ENCODE measurements around the gene NOXO1. TPM values are rescaled to one million over a fixed set of nuclear protein-coding genes. Genes with fewer than 3 reads are reported as not detected.
A peak's percentile ranks its signal among the peaks of the same experiment; 100 is the strongest.

Gene NOXO1
- total RNA-seq, 1 experiment from 2014 or later: 1.2 TPM

DNA sequence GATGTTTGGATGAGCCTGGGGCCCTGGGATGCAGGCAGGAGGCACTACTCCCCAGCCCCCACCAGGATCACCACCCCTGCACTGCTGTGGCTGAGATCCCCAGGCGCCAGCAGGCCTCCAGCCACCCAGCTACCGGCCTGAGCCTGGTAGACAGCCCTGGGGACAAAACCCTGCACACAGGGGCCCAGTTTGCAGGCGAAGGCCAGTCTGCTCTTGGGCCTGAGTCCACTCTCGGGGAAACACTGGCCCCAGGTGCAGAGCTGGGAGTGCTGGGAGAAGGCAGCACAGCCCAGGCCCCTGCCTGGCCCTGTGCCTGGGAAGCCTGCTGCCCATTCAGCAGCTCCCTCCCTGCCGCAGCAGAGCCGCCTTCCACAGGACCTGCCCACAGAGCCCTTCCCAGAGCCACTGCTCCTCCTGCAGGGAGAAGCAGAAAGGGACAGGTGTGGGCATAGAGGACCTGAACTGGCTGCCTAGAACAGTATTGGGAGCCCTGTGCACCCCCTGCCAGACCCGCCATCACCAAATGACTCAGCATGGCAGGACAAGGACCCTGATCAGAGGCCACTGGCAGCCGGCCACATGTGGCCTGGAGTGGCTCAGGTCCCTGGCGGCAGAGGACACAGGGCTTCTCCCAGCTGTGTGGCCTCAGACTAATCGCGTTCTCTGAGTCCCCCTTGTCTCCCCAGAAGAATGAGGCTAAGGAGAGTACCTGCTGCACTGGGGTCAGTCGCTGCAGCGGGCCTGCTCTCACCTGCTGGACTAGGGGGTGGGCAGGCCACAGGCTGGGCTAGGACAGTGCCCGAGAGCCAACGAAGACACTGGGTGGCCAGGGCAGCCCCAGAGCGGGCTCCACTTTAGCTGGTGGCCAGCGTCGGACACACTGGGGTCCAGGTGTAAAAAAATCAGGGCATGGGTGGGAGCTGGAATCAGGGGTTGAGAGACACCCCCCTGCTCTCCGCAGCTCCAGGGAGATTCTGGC, 48.9 kb downstream of the NOXO1 start:
- CTCF ChIA-PET: no interaction called here
- no peaks in the 10 kb centered on the region for H3K27me3 ChIP-seq (replicated peaks; ENCODE audit: insufficient read depth, low read depth, low read length, poor library complexity)
- no TSS peak for BruUV-seq (replicated peaks)

GRCh38 chr16:1930338-1930720, 50.9 kb downstream of the NOXO1 start:
- TF ChIP-seq CTCF (conservative IDR thresholded peaks at IDR 0.05; ENCODE audit: low read depth, low read length) (no peak), EZH2 (IDR thresholded peaks at IDR 0.05; ENCODE audit: borderline replicate concordance, low read depth, low read length, poor library complexity, severe bottlenecking) (no peak)
- Histone ChIP-seq H3K27me3 (replicated peaks; ENCODE audit: insufficient read depth, low read depth, low read length, poor library complexity) (no peaks in the 10 kb centered on the region), H3K4me1 (ENCODE audit: insufficient read depth, low read length, poor library complexity, severe bottlenecking) (peaks cover 5% of the 10 kb centered on the region), H3K9me3 (ENCODE audit: low read depth, low read length, poor library complexity, severe bottlenecking) (no peaks in the 10 kb centered on the region), H3K4me3 (ENCODE audit: low read depth, low read length, poor library complexity, severe bottlenecking) (no peak overlapping the region), H3K27ac (ENCODE audit: low read depth, low read length, poor library complexity, severe bottlenecking) (no peak overlapping the region), H3K36me3 (ENCODE audit: insufficient read depth, low read length, poor library complexity, severe bottlenecking) (no peaks in the 10 kb centered on the region)
- CTCF ChIA-PET: no interaction called here
- no TSS peak for BruUV-seq (replicated peaks)
- intact Hi-C loops (cut with micrococcal nuclease; ENCODE audit: unreplicated experiment): no loop called here
- no peak for DNase-seq (ENCODE audit: low spot score)
- POLR2A ChIA-PET (ENCODE audit: low non-redundant PET): no interaction called here

More for the DNA sequence above, 48.9 kb downstream of the NOXO1 start:
- H3K4me1 ChIP-seq (ENCODE audit: insufficient read depth, low read length, poor library complexity, severe bottlenecking): peaks cover 5% of the 10 kb centered on the region
- no peak overlapping the region for H3K4me3 ChIP-seq (ENCODE audit: low read depth, low read length, poor library complexity, severe bottlenecking)
- intact Hi-C loops (cut with micrococcal nuclease; ENCODE audit: unreplicated experiment): no loop called here
- H3K27ac ChIP-seq (ENCODE audit: low read depth, low read length, poor library complexity, severe bottlenecking): no peak overlapping the region
- H3K9me3 ChIP-seq (ENCODE audit: low read depth, low read length, poor library complexity, severe bottlenecking): no peaks in the 10 kb centered on the region
- POLR2A ChIA-PET (ENCODE audit: low non-redundant PET): no interaction called here
- TF ChIP-seq EZH2 (IDR thresholded peaks at IDR 0.05; ENCODE audit: borderline replicate concordance, low read depth, low read length, poor library complexity, severe bottlenecking) (no peak), CTCF (conservative IDR thresholded peaks at IDR 0.05; ENCODE audit: low read depth, low read length) (no peak; the same call in 1 of the 2 replicates)
- no peak for DNase-seq (ENCODE audit: low spot score)
- H3K36me3 ChIP-seq (ENCODE audit: insufficient read depth, low read length, poor library complexity, severe bottlenecking): no peaks in the 10 kb centered on the region

DNA sequence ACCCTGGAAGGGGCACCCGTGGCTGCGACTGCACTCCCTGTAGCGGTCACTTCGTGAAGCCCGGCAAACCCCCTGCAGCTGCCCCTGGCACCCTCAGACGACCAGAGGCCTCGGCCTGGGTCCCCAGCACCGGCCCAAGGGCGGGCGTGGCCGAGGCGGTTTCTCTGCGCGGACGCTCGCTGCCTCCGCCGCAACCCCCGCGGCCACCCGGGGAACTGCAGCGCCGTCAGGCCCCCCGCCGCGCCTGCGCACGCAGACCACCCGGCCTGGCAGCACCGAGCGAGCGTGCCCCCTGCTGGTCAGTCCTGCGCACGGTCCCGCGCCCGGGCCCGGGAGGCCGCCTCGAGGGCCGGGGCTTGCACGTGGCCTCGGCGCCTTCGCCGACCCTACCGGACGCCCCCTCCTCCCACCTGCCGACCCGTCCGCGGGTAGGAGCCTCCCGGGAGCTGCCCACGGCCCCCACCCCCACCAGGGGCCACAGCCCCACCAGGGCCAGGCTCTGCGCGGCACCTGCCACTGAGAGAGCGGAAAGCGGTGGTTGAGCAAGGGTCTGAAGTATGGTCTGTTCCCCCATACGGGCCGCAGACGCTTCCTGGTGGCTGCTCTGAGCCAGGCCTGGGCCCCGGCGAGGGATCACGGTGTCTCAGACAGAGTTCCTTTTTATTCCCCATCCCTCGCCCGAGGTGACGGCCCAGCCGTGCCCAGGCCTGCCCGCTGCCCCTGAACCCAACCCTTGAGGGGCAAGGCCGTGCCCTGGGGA, 51.5 kb downstream of the NOXO1 start:
- ChIA-PET CTCF (interaction anchor here (0.5 kb wide), 1 partner anchor 615 kb away, joined by 8 read pairs; no protein-coding TSS in a partner anchor), POLR2A (ENCODE audit: low non-redundant PET) (no interaction called here)
- no TSS peak for BruUV-seq (replicated peaks)
- H3K9me3 ChIP-seq (ENCODE audit: low read depth, low read length, poor library complexity, severe bottlenecking): no peaks in the 10 kb centered on the region
- peaks cover 5% of the 10 kb centered on the region for H3K4me1 ChIP-seq (ENCODE audit: insufficient read depth, low read length, poor library complexity, severe bottlenecking)
- peak overlapping the region; percentile 48 for H3K4me3 ChIP-seq (ENCODE audit: low read depth, low read length, poor library complexity, severe bottlenecking)
- peak; percentile 69 for TF ChIP-seq CTCF (conservative IDR thresholded peaks at IDR 0.05; ENCODE audit: low read depth, low read length)
- TF ChIP-seq EZH2 (IDR thresholded peaks at IDR 0.05; ENCODE audit: borderline replicate concordance, low read depth, low read length, poor library complexity, severe bottlenecking): no peak
- H3K27ac ChIP-seq (ENCODE audit: low read depth, low read length, poor library complexity, severe bottlenecking): peak overlapping the region; percentile 58
- no peaks in the 10 kb centered on the region for H3K27me3 ChIP-seq (replicated peaks; ENCODE audit: insufficient read depth, low read depth, low read length, poor library complexity)
- intact Hi-C loops (cut with micrococcal nuclease; ENCODE audit: unreplicated experiment): loop anchor here (5.0 kb wide), 1 partner anchor 62 kb away; no protein-coding TSS in a partner anchor
- DNase-seq (ENCODE audit: low spot score): peak; percentile 89
- H3K36me3 ChIP-seq (ENCODE audit: insufficient read depth, low read length, poor library complexity, severe bottlenecking): no peaks in the 10 kb centered on the region

All from A673 (cell line).